ENCODE data around the gene FXR2. TPM values are rescaled to one million over a fixed set of nuclear protein-coding genes. Genes with fewer than 3 reads are reported as not detected.
"Not testable (repeated sequence)": the region's sequence is repeated elsewhere in the genome, so short reads cannot be mapped to it uniquely, and the experiment has no call there.

Gene FXR2
- total and polyA plus RNA-seq, 8 donors: 30.6 to 47.5 (median 37.0) TPM

DNA sequence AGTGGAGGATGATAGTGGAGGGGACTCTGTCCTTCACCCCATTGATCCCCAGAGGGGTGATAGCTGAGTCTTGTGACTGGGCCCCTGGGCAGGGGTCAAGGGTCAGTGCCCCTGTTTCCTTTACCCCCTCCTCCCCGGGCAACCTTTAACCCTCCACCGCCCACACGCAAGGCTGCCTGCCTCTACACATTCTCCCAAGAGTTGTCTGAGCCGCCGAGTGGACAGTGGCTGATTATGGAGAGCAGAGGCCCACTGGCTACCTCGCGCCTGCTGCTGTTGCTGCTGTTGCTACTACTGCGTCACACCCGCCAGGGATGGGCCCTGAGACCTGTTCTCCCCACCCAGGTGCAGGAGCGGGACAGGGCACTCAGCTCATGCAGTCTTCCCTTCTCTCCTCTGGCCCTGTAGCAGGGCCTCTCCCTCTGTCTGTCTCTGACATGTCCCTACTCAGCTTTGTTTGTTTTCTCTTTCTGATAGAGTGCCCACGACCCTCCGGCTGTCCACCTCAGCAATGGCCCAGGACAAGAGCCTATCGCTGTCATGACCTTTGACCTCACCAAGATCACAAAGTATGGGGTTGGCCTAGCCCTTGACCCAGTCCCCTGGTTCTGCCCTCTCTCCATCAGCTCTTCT is 15.4 kb upstream of the FXR2 start, which contains the start of gene SHBG:
Gene SHBG (plus strand): TSS at position 197 of the 633 bp plus-strand sequence. CDS start 38 bp downstream, at position 235.
- Histone ChIP-seq H3K9me3 (no peaks in the 10 kb centered on the region), H3K4me3 (no peak within 1 kb of the TSS), H3K27me3 (no peaks in the 10 kb centered on the region), H3K27ac (no peak within 1 kb of the TSS), H3K36me3 (no peaks in the 10 kb centered on the region), H3K4me1 (peaks cover 10 to 20% of the 10 kb centered on the region in 2 donors)
- DNase-seq (no peak), ATAC-seq (no peak)
- intact Hi-C loops (cut with DNase I): loop anchor here in 1 of 2 donors (10.0 kb wide), 1 partner anchor 55 kb away; the partner anchor contains the start of genes TP53 and WRAP53
- TF ChIP-seq, protein P1, sequence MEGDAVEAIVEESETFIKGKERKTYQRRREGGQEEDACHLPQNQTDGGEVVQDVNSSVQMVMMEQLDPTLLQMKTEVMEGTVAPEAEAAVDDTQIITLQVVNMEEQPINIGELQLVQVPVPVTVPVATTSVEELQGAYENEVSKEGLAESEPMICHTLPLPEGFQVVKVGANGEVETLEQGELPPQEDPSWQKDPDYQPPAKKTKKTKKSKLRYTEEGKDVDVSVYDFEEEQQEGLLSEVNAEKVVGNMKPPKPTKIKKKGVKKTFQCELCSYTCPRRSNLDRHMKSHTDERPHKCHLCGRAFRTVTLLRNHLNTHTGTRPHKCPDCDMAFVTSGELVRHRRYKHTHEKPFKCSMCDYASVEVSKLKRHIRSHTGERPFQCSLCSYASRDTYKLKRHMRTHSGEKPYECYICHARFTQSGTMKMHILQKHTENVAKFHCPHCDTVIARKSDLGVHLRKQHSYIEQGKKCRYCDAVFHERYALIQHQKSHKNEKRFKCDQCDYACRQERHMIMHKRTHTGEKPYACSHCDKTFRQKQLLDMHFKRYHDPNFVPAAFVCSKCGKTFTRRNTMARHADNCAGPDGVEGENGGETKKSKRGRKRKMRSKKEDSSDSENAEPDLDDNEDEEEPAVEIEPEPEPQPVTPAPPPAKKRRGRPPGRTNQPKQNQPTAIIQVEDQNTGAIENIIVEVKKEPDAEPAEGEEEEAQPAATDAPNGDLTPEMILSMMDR (IDR thresholded peaks at IDR 0.05): no peak

DNA sequence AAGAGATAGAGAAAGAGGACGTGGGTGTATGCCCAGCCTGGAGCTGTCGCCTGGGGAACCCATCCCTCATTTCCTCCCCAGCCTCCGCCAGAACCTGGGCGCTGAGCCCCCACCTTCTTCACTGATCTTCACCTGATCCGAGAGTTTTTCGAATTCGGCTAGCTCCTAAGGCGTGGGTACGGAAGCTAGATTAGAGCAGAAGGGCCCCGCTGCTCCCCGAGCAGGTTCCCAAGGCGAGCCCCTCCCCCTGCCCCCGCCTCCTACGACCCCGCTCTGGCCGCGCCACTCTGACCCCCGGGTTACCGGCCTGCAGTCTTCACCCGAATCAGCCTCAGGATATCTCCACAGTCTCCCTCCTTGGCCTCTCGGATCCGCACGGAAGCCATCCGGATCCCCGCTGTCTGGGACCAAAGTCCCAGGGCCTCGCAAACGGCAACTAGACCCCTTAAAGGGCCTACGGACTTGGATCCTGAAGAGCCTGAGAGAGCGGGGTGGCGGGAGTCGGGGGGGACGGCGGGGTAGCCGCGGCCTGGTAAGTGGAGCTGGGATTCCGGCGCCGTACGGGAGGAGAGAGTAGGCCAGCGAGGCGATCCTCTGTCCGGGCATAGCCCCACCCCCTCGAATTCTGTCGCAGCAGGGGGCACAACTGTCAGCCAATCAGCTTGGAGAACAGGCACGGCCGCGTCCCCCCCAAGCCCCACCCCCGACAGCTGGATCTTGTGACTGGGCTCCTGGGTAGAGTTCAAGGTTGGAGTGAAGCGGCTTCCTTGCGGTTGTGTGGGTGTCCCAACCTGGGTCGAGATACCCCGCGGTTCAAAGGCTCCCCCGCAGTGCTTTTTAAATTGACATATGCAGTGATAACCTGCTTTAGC is 12.8 kb upstream of the FXR2 start, which contains the start of gene SAT2:
Gene SAT2 (minus strand): TSS at position 572 of the 872 bp plus-strand sequence. CDS start 186 bp downstream, at position 386.
- Histone ChIP-seq H3K9me3 (no peaks in the 10 kb centered on the region), H3K4me3 (peak within 1 kb of the TSS; percentile 62 to 69), H3K36me3 (no peaks in the 10 kb centered on the region), H3K4me1 (peaks cover 10 to 20% of the 10 kb centered on the region in 2 donors), H3K27ac (peak within 1 kb of the TSS; percentile 83 to 85), H3K27me3 (no peaks in the 10 kb centered on the region)
- TF ChIP-seq, protein P1 (IDR thresholded peaks at IDR 0.05): no peak
- intact Hi-C loops (cut with DNase I): no loop called here
- peak; percentile 93 to 96 (median 95) for DNase-seq
- ATAC-seq: peak; percentile 99

DNA sequence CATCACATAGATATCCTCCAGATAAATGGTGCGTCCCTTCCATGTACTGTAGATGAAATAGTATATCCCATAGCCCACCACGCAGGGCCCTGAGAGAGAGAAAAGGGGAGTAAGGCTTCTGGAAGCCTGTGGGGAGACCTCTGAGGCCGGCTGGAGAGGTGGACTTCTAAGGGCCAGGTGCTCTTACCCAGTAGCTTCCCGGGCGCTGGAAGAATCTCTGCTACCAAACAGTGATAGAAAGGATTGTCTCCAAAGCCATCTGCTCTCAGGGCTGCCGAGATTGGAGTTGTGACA is 12.2 kb upstream of the FXR2 start:
- Histone ChIP-seq H3K4me3 (peak overlapping the region; percentile 62 to 69), H3K27ac (peak overlapping the region; percentile 83 to 85), H3K9me3 (no peaks in the 10 kb centered on the region), H3K4me1 (peaks cover 10 to 20% of the 10 kb centered on the region in 2 donors), H3K27me3 (no peaks in the 10 kb centered on the region), H3K36me3 (no peaks in the 10 kb centered on the region)
- intact Hi-C loops (cut with DNase I): no loop called here
- ATAC-seq (no peak), DNase-seq (no peak)
- TF ChIP-seq, protein P1 (IDR thresholded peaks at IDR 0.05): no peak

DNA sequence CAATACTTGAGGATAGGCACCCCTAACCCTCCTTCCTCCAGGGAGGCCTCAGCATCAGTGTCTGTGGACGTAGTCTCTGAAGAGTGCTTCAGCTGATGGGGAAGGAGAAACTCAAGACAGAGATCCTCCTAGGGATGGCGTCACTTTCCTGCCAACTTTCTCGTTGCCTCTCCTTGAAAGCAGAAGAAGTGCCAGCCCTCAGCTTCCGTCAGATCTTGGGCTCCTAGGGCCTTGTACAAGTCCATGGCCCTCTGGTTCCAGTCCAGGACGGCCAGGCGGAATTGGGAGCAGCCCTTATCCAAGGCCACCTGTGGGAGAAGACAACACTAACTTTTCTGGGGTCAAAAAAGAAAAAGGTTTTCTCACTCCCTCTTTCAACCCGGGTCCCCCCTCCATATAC is 11.6 kb upstream of the FXR2 start:
- peak in 2 of 4 donors; percentile 48 to 51 for DNase-seq
- TF ChIP-seq, protein P1 (IDR thresholded peaks at IDR 0.05): no peak
- ATAC-seq: peak; percentile 9
- peaks cover 10 to 20% of the 10 kb centered on the region in 2 donors for H3K4me1 ChIP-seq
- no peaks in the 10 kb centered on the region for H3K9me3 ChIP-seq
- intact Hi-C loops (cut with DNase I): no loop called here
- H3K27me3 ChIP-seq: no peaks in the 10 kb centered on the region
- H3K36me3 ChIP-seq: no peaks in the 10 kb centered on the region
- peak overlapping the region; percentile 83 to 85 for H3K27ac ChIP-seq
- H3K4me3 ChIP-seq: peak overlapping the region; percentile 62 to 69

DNA sequence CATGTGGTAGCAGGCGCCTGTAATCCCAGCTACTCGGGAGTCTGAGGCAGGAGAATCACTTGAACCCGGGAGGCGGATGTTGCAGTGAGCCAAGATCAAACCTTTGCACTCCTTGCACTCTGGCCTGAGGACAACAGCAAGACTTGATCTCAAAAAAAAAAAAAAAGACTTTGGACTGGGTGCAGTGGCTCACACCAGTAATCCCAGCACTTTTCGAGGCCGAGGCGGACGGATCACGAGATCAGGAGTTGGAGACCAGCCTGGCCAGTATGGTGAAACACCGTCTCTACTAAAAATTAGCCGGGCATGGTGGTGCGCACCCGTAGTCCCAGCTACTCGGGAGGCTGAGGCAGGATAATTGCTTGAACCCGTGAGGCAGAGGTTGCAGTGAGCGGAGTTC is 11.1 kb upstream of the FXR2 start:
- H3K27ac ChIP-seq; H3K36me3 ChIP-seq; H3K9me3 ChIP-seq; intact Hi-C loops (cut with DNase I); H3K27me3 ChIP-seq; ATAC-seq; H3K4me3 ChIP-seq: not testable (repeated sequence)
- peak in 1 of 4 donors; percentile 24 for DNase-seq
- H3K4me1 ChIP-seq: peaks cover 10 to 20% of the 10 kb centered on the region in 2 donors

Data from left lung (tissue), 10 donors.